Stimulated activated CD4-positive, alpha-beta T cell treated with anti-CD3 and anti-CD28 coated beads, Interleukin-12 subunit alpha, Interleukin-12 subunit beta, amount 100 ng/mL, for 48 hours (primary cell): ENCODE results near the gene MRPL20.
"Not testable (repeated sequence)": the region's sequence is repeated elsewhere in the genome, so short reads cannot be mapped to it uniquely, and the experiment has no call there.

Experiments used
- DNase-seq, 3 donors: peaks; one replicate each; pipeline ENCODE4 v3.0.0-alpha.2; 2020; ENCODE audit warnings: low read depth in 2 of 3, low spot score in 1 of 3

Gene MRPL20

GRCh38 chr1:1407636-1408318, 684 bp upstream of the MRPL20 start:
- no peak for DNase-seq

GRCh38 chr1:1406101-1406820, 832 bp downstream of the MRPL20 start:
- no peak for DNase-seq

- DNase-seq: no peak
Observed at GRCh38 chr1:1403653-1404052, 3.4 kb downstream of the MRPL20 start.

- not testable (repeated sequence) for DNase-seq
Observed at GRCh38 chr1:1402901-1403392, 4.1 kb downstream of the MRPL20 start.

GRCh38 chr1:1402072-1402900, 4.8 kb downstream of the MRPL20 start:
- DNase-seq: peak in 2 of 3 donors; percentile 28 to 49

- no peak for DNase-seq
Observed at GRCh38 chr1:1401457-1402010, 5.6 kb downstream of the MRPL20 start.

- no peak for DNase-seq
Observed at GRCh38 chr1:1400576-1401456, 6.3 kb downstream of the MRPL20 start.

- no peak for DNase-seq
Observed at GRCh38 chr1:1399872-1400575, 7.1 kb downstream of the MRPL20 start.

- peak; percentile 98 to 100 (median 99) for DNase-seq
Observed at GRCh38 chr1:1399187-1399871, 7.8 kb downstream of the MRPL20 start, which contains the start of gene CCNL2. Gene CCNL2, minus strand, starts transcription at chr1:1399335. Its CDS starts 29 bp downstream, at chr1:1399306.

- no peak for DNase-seq
Observed at GRCh38 chr1:1398677-1399186, 8.4 kb downstream of the MRPL20 start.

- no peak for DNase-seq
Observed at GRCh38 chr1:1397839-1398523, 9.1 kb downstream of the MRPL20 start.

- no peak for DNase-seq
Observed at GRCh38 chr1:1395166-1395565, 11.9 kb downstream of the MRPL20 start.

GRCh38 chr1:1394116-1394515, 13.0 kb downstream of the MRPL20 start:
- DNase-seq: no peak

- DNase-seq: no peak
Observed at GRCh38 chr1:1393428-1393827, 13.7 kb downstream of the MRPL20 start.

GRCh38 chr1:1393014-1393413, 14.1 kb downstream of the MRPL20 start:
- no peak for DNase-seq

GRCh38 chr1:1391225-1391624, 15.9 kb downstream of the MRPL20 start:
- DNase-seq: no peak

- DNase-seq: no peak
Observed at GRCh38 chr1:1390675-1391074, 16.4 kb downstream of the MRPL20 start.

- no peak for DNase-seq
Observed at GRCh38 chr1:1388078-1388472, 19.0 kb downstream of the MRPL20 start.
